ENCODE measurements around the gene TMEM266.

- TF ChIP-seq CTCF (IDR thresholded peaks at IDR 0.05) (no peak), POLR2A (IDR thresholded peaks at IDR 0.05) (no peak)
Observed at GRCh38 chr15:76158815-76159214, 99.0 kb downstream of the TMEM266 start.

Data from stomach (tissue), 4 donors.